Activated T-cell treated with anti-CD3 and anti-CD28 coated beads for 48 hours (primary cell): Measurements from ENCODE around the gene MRPL22.
A peak's percentile ranks its signal among the peaks of the same experiment; 100 is the strongest.
"Not testable (repeated sequence)": the region's sequence is repeated elsewhere in the genome, so short reads cannot be mapped to it uniquely, and the experiment has no call there.

ENCODE experiments used
- DNase-seq: peaks from one replicate; pipeline ENCODE4 v3.0.0-alpha.2; 2020; ENCODE audit warnings: low read depth

The MRPL22 gene

DNA sequence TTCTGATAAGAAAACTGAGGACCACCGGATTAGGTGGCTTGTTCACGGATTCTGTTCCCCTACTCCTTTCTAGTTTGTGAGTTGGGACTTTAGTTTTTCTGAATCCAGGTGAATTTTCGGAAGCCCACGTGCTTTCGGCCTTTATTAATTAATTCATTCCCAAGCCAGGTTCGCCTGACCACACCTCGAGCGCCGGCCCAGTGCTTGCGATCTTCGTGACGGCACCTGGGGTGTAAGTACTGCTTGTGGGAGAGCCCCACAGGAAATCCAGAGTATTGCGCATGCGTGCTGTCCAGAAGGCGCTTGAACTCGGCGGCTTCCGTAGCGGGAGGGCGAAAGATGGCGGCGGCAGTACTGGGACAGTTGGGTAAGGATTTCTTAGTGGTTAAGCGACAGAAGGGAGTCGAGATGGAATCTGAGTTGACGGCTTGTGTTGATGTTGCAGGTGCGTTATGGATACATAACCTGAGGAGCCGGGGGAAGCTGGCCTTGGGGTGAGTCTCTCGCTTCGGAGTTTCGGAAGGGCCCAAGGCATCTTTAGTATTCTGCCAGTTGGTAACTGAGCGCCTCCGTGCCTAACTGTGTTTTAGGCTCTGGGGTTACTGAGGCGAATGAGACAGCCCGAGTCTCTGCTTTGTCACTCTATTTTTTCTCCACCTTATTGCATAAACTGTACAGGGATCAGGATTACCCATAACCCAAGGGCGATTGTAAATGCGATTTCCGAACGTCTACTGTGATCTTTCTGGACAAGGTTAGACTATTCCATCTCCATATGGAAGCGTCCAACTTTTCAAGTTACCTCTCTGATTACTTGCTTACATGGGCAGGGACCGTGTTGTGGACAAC, at the start of gene MRPL22:
Gene MRPL22, plus strand, starts transcription at position 302 of the 849 bp plus-strand sequence. Its CDS starts 38 bp downstream, at position 340.
- peak; percentile 91 for DNase-seq

DNA sequence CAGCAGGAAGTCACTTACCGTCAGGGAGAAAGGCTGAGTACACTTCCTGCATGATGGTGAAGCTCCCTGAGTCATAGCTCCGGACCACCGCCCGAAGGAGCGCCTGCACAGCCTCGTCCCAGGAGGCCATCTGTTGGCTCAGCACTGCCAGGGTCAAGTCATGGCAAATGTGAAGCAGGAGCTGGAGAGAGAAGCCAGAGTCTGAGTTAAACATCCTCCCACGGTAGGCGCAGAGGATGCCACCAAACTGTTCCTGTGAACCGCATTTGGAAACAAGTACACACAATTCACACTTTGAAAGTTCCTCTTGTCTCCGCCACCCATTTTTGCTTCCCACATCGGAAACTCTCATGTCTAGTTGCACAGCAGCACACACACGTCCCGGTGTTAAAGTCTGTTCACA, 48.5 kb upstream of the MRPL22 start:
- DNase-seq = no peak

DNA sequence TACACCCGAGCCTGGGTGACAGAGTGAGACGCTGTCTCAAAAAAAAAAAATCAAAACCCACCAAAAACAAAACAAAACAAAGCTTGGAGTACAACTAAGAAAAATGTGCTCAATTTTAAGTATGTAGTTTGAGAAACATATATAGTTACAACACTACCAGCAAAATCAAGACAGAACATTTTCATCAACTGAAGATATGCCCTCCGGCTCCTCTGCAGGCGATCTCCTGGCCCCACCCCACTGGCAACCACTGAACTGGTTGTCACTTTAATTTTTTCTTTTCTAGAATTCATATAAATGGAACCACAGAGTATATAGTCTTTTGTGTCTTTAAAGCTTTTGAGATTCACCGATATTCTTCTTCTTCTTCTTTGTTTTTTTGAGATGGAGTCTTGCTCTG, 47.5 kb upstream of the MRPL22 start:
- no peak for DNase-seq

DNA sequence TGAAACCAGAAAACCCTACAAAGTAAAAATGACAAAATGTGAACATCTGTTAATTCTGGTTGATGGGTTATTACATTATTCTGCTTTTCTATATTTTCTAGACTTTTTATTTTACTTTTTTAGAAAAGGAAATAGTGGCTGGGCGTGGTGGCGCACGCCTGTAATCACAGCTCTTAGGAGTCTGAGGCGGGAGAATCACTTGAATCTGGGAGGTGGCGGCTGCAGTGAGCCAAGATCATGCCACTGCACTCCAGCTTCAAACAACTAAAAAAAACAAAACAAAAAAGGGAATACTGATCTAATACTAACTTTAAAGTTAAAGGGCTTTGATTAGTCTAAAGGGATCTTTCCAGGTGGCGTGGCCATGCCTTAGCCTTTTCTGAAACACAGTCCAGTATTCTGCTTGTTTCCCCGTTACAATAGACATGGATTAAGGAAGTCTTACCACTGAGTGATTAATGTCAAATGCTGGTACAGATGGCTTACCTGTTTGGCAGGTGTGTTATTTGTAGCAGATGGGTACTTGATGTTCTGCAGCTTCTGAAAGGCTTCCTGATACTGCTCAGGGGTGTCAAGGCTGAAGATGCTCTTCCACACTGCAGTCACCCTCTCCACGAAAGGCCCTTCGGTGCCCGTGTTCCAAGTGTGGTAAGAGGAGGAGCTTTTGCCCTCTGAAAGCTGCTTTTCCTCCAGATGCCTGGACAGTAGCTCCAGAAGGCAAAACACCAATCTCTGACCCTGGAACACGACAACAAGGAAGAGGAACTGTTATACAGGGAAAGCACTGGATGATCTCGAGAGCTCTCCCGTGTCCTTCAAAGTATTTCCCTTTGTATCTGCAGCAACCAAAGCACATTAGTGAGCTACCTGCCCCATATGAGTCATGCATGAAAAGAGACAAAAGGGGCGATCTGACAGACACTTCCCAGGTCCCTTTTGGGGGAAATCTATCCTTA, 45.0 kb upstream of the MRPL22 start:
- DNase-seq = no peak

DNA sequence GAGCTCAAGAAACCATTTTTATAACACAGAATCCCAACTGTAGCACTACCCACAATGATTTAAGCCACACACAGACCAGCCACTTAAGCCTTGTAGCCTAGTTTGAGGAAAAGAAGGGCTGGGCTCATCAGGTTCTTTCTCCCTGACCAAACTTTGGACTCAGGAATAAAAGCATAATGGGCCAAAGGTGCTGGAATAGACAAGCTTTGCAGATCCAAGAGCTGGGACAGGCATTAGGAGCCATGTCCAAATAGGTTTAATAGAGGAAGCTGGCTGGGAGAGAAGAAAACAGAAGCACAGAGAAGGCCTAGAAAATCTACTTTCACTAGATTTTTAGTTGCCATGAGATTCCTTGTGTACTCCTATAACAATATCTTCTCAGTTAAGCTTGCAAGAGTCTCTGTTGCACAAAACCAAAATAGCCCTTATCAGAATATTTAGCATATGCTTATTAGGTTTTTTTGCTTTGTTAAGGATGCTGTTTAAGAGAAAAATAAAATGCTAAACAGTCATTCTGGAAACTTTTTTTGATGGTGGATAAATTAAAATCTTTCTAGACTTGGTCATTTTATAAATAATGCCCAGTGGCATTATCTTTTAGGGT, 44.2 kb upstream of the MRPL22 start:
- DNase-seq = no peak

DNA sequence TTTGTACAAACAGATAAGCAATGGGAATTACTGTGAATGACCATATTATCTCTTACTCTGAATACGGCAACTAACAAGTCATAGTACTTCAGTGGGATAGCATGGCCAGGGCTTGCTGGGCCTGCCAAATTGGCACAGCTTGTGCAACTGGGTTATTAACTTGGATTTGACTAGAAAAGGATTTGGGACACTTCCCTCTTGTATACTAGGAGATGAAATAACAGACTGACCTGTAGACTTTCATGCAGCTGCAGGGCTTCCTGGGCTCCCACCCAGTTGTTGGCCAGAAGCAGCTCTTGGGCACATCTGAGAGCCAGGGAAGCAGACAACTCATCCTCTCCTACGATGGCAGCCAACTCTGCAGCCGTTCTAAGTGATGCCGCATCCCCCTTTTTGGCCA, 42.7 kb upstream of the MRPL22 start:
- DNase-seq = no peak

DNA sequence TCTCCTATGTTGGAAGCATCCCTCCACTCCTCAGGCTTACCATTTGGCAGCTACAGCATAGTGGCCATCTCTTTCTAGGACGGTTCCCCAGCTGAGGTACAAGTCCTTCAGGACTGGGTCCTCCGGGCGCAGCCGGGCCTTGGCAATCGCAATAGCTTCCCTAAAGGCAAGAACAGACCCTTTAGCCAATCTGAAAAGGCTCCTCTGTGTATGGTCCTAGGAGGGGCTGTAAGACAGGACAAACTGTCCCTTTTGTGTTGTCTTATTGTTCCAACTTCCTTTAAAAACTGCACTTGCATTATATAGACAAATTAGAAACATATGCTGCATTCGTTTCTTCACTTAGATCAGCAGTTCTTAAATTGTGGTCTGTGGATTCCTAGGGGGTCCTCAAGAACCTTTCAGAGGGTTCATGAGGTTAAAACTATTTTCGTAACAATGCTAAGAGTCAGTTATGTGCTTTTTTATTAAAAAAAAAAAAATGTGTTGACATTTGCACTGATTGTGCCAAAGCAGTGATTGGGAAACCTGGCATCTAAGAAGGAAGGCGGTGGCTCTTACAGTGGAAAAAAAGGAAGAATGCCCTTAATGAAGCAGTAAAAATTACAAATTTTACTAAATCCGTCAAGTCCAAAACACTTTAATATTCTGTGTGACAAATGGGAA, 41.6 kb upstream of the MRPL22 start:
- no peak for DNase-seq

DNA sequence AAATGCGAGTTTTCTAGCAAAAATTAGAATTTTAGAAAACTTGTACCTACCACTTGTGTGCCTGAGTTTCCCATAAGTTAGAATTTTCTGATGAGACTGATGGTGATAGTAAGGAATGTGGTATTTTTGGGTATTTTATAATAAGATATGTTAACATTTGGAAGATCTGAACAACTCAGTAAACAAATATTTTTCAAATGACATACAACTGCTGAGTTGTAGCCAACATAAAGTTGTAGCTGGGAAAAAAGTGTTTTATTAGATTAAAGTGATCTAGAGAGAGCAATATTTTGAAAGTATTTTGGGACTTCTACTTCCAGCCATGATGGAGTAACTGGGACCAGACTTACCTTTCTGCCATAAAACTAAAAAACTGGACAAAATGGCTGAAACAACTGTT, 40.8 kb upstream of the MRPL22 start:
- DNase-seq = no peak

DNA sequence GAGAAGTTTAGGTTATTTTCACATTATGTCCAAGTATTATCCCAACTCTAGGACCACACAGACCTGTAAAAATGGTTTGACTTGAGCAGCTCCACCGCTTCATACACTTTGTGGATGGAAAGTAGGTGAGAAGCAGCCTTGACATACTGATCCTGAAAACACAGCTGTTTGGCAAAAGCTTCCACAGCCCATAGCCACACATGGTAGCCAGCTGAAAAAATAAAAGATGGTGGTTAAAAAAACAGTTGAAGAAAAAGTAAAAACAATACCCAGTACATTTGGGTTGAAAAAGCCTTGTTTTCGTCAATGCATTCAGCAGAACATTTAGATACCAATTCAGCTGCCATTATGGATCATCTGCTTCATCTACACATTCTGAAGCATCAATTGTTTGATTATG, 39.6 kb upstream of the MRPL22 start:
- no peak for DNase-seq

DNA sequence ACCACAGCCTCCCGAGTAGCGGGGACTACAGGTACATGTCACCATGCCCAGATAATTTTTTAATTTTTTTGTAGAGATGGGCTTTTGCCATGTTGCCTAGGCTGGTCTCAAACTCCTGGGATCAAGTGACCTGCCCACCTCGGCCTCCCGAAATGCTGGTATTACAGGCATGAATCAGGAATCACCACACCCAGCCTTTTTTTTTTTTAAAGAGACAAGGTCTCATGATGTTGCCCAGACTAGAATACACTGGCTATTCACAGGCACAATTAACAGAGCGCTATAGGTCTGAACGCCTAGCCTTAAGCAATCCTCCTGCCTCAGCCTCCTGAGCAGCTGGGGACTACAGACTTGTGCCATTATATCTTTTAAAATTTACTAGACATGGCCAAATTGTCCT, 39.0 kb upstream of the MRPL22 start:
- DNase-seq = no peak

DNA sequence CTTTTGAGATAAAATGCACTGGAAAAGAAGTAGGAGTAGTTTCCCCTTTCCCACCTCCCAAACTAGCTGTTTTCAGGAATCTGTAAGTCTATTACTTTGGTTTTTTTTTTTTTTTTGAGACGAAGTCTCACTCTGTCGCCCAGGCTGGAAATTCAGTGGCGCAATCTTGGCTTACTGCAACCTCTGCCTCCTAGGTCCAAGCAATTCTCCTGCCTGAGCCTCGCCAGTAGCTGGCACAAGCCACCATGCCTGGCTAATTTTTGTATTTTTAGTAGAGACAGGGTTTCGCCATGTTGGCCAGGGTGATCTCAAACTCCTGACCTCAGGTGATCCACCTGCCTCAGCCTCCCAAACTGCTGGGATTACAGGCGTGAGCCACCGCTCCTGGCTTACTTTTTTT, 35.3 kb upstream of the MRPL22 start:
- DNase-seq = not testable (repeated sequence)

DNA sequence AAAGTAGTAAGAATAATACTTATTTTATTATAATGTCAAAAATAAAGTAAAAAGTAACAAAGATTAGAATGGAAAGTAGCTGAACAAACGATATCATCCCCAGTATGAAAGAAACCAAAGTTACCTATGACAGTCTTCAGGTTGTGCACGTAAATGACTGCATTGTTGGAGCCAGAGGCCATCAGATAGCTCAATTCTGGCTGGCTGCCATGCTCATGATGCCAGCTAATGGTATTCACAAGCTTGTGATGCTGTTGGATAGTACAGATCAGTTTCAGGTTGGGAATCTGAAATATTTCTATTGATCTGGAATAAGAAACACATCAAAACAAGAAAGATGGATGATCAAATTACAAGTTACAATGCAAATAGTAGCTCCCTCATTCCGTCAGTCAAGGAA, 24.0 kb upstream of the MRPL22 start:
- DNase-seq = no peak

DNA sequence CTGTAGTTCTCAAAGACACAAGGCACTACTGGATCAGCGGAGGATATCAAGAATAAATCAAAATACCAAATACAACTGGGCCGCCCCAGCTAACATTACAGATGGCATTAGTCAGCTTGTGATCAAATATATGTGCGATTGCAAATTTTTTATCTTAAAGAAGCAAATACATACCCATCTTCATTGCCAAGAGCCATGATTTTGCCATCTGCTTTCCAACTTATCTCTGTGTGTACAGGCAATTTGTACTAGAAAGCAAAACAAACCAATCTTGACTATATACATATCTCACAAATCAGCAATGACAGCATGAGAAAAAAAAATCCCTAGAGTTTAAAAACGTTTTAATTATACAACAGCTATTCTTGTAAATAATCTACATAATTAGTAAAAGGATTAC, 23.1 kb upstream of the MRPL22 start:
- DNase-seq = no peak

DNA sequence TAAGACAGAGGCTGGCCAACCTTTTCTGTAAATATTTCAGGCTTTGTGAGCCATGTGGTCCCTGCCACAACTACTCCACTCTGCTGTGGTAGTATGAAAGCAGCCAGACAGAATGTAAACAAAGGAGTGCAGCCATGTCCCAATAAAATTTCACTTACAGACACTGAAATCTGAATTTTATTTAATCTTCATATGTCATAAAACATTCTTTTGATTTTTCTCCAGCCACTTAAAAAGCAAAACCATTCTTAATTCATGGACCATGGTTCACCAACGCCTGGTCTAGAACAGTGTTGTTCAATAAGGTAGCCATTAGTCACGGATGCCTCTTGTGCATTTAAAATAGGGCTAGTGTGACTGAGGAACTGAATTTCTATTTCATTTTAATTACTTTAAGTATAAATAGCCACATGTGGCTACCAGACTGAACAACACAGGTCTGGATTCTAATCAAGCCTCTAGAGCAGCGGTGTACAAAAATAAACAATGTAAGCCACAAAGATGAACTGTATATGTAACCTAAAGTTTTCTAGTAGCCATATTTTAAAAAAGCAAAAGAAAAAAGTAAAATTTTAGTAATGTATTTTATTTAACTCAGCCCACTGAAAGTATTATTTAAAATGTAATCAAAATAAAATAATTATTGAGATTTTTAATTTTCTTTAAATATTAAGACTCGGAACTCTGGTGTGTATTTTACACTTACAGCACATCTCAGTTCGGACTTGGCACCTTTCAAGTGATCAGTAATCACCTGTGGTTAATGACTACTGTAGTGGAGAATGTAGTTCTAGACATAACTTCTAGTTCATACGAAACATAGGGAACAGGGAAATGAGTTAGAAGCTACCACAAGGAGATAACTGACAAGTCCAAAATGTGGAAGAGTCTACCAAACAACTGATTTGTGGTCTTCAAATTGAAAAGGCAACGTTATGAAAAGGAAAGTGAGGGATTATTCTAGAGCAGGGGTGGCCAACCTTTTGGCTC, 17.1 kb upstream of the MRPL22 start:
- no peak for DNase-seq

DNA sequence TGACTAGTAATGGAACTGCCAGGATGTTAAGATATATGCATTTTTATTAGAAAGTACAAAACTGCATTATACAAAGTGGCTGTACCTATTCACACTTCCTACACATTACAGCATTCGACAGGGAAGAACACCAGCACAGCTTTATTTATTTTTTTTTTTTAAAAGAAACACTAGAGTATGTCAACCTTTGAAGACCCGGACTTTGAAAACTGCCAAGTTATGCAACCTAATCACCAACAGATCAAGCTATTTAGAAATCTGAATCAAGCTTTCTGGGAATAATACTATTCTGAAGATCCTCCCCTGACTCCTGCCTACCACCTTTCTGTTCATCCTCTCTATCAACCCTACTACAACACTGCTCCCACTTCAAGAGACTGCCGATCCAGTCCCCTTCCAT, 7.3 kb upstream of the MRPL22 start:
- no peak for DNase-seq

DNA sequence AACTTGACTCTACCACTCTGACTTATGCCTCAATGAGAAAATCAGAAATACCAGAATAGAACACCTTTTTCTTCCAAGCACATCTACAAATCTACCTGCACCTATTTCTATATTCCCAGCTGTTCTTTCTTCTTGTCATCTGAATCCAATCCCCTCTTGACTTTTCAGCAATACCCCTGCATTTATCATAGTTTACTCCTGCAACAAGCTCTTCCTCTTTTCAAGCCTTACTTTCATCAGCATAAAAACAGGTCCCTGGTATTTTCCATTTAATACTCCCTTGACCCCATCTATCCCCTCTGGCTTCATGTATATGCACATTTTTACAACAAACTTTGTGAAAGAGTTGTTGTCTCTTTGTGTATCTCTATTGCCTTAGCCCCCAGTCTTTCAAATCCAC, 6.0 kb upstream of the MRPL22 start:
- no peak for DNase-seq

DNA sequence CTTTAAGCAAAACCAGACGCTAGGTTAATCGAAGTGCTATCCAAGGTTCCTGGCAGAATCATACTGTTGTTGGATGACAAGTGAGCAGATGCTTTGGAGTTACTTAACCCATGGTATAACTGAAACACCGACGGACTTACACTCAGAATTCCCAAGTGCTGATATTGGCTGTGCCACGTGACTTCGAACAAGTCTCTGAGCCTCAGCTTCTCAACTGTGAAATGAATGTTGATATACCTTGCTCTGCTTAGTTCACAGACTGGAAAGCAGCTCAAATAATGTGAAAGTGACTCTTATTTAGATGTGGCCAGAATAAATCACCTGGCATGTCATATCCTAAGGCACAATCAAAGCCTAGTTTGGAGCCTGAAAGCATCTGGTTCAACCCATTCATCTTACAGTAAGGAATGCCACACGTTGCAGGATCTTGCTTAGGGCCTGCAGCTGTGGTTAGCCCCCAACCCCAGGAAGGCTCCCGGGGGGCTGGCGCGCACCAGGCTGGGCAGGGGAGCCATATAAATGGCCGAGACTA, 3.6 kb upstream of the MRPL22 start:
- no peak for DNase-seq

DNA sequence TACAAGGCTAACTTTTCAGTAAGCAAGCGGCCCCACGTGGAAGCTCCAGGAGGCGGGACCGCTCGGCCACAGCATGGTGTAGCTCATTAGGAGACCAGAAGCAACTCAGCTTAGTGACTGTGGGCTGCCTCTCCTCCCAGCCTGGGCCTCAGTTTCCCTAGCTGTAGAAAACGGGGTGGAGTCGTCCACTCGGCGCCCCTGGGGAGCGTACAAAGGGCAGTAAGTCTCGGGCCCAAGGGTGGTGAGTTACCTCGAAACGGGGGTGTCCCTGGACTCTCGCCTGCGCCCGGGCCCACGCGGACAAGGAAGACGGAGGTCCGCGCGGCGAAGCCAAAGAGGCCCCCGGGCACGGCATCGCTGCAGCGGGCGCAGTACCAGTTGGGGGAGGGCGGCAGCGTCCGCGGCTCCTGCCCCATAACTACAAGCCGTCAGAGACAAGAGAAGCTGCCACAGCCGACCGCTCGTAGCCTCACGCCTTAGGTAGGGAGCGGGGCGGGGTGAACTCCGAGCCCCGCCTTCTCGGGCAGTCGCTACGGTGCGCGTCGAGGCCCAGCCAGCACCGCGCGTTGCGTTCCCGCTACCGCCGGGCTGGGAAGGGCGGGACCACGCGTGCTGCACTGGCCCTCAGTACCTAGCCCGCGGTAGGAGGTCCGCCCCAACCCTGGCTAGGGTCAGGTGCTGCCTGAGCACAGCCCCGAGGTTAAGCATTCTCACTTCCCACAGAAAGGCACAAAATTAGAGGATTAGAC, 3.0 kb upstream of the MRPL22 start, which contains the start of gene GEMIN5:
Gene GEMIN5, minus strand, starts transcription at position 494 of the 749 bp plus-strand sequence. Its CDS starts 78 bp downstream, at position 416.
- DNase-seq = peak; percentile 86

DNA sequence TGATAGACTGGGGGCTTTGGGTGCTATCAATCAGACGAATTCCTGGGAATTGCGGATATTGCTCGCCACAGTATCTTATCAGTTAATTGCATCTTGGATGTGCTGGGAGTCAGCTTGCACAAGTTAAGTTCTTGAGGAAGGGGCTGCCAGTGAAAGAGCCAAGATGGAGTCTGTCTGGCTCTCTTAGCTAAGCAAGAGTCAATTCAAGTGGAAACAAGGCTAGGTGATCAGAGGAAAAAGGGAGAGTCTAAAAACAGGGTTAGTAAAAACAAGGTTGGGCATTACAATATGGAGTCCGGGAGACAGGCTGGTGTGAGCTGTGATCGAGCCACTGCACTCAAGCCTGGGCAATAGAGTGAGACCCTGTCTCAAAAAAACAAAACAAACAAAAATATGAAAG, 1.5 kb upstream of the MRPL22 start:
- not testable (repeated sequence) for DNase-seq

DNA sequence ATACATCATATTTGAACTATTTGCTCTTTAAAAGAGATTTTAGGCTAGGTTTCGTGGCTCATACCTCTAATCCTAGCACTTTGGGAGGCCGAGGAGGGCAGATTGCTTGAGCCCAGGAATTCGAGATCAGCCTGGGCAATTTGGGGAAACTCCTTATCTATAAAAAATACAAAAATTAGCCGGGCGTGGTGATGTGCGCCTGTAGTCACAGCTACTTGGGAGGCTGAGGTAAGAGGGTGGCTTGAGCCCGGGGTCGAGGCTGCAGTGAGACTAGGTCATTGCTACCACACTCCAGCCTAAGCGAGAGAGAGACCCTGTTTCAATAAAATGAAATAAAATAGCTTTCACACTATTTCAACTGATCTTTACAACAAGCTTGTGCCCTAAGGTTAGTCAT, 500 bp upstream of the MRPL22 start:
- DNase-seq = no peak
